HepG2 (cell line): ENCODE data around the gene JSRP1. TPM values are rescaled to one million over a fixed set of nuclear protein-coding genes. Genes with fewer than 3 reads are reported as not detected.
A peak's percentile ranks its signal among the peaks of the same experiment; 100 is the strongest.

Experiments used
- BATF2 ChIP-seq: sonication (generic); formaldehyde crosslinking; IDR thresholded peaks from 2 replicates; pipeline ENCODE4 v1.8.0; 2022; ENCODE audit warnings: mild to moderate bottlenecking, missing genetic modification reagents, moderate library complexity
- CERS6 ChIP-seq: sonication (generic); formaldehyde crosslinking; IDR thresholded peaks from 2 replicates; pipeline ENCODE4 v1.5.0; 2020; ENCODE audit warnings: missing genetic modification reagents
- DR1 ChIP-seq: sonication (generic); formaldehyde crosslinking; IDR thresholded peaks from 2 replicates; pipeline ENCODE4 v1.8.0; 2021; ENCODE audit warnings: mild to moderate bottlenecking, missing genetic modification reagents, inconsistent platforms
- HCFC1 ChIP-seq: fragments of 150-350 bp; IDR thresholded peaks from 2 replicates; pipeline ENCODE4 v1.6.1; 2014; ENCODE audit warnings: low read depth, low read length
- HNRNPLL ChIP-seq: fragments of 200-400 bp; formaldehyde crosslinking; IDR thresholded peaks from 2 replicates; pipeline ENCODE4 v1.6.1; 2017; ENCODE audit warnings: mild to moderate bottlenecking, low read depth, low read length; ENCODE audit not compliant: poor library complexity, severe bottlenecking
- HNRNPUL1 ChIP-seq: fragments of 200-400 bp; formaldehyde crosslinking; IDR thresholded peaks from 2 replicates; pipeline ENCODE4 v1.6.1; 2017; ENCODE audit warnings: low read depth, mild to moderate bottlenecking, low read length, moderate library complexity
- KMT2A ChIP-seq: sonication (generic); formaldehyde crosslinking; IDR thresholded peaks from 2 replicates; pipeline ENCODE4 v1.4.0; 2020; ENCODE audit warnings: missing genetic modification reagents
- LCORL ChIP-seq, 2 experiments: fragments of 450-650 bp in 1 of 2; sonication (generic) in 1 of 2; formaldehyde crosslinking in 1 of 2; IDR thresholded peaks; 2 replicates each; pipeline versions ENCODE4 v1.5.0 to v1.6.1; 2017 to 2020; ENCODE audit warnings: antibody characterized with exemption in 1 of 2, missing genetic modification reagents in 1 of 2
- MATR3 ChIP-seq: sonication (generic); formaldehyde crosslinking; IDR thresholded peaks from 2 replicates; pipeline ENCODE4 v1.4.0; 2020; ENCODE audit warnings: missing genetic modification reagents
- NFYB ChIP-seq: sonication (generic); formaldehyde crosslinking; IDR thresholded peaks from 2 replicates; pipeline ENCODE4 v1.4.0; 2020; ENCODE audit warnings: missing genetic modification reagents
- NR2F2 ChIP-seq: IDR thresholded peaks from 2 replicates; pipeline ENCODE4 v1.6.1; 2012; ENCODE audit warnings: low read depth, inconsistent platforms, borderline replicate concordance
- PATZ1 ChIP-seq: sonication (generic); formaldehyde crosslinking; IDR thresholded peaks from 2 replicates; pipeline ENCODE4 v1.4.0; 2020; ENCODE audit warnings: missing genetic modification reagents
- PRPF4 ChIP-seq: fragments of 200-400 bp; formaldehyde crosslinking; IDR thresholded peaks from 2 replicates; pipeline ENCODE4 v1.6.1; 2016; ENCODE audit warnings: low read length, low read depth; ENCODE audit not compliant: poor library complexity, severe bottlenecking
- RELA ChIP-seq: sonication (generic); formaldehyde crosslinking; IDR thresholded peaks from 2 replicates; pipeline ENCODE4 v1.4.0; 2020; ENCODE audit warnings: missing genetic modification reagents
- REPIN1 ChIP-seq: sonication (generic); formaldehyde crosslinking; IDR thresholded peaks from 2 replicates; pipeline ENCODE4 v1.8.0; 2022; ENCODE audit warnings: missing genetic modification reagents, low read depth, mild to moderate bottlenecking, borderline replicate concordance
- ZNF33A ChIP-seq: sonication (generic); formaldehyde crosslinking; IDR thresholded peaks from 2 replicates; pipeline ENCODE4 v1.5.1; 2020; ENCODE audit warnings: missing genetic modification reagents, mild to moderate bottlenecking, moderate library complexity, borderline replicate concordance
- ZNF512 ChIP-seq: sonication (generic); formaldehyde crosslinking; IDR thresholded peaks from 2 replicates; pipeline ENCODE4 v1.4.0; 2020; ENCODE audit warnings: mild to moderate bottlenecking, missing genetic modification reagents
- ZNF513 ChIP-seq: sonication (generic); formaldehyde crosslinking; conservative IDR thresholded peaks from 2 replicates; pipeline ENCODE4 v1.5.0; 2020; ENCODE audit warnings: missing genetic modification reagents
- ZNF607 ChIP-seq: sonication (generic); formaldehyde crosslinking; IDR thresholded peaks from 2 replicates; pipeline ENCODE4 v1.5.1; 2020; ENCODE audit warnings: missing genetic modification reagents, mild to moderate bottlenecking, borderline replicate concordance
- ZNF841 ChIP-seq: sonication (generic); formaldehyde crosslinking; IDR thresholded peaks from 2 replicates; pipeline ENCODE4 v1.8.1; 2023; ENCODE audit warnings: missing genetic modification reagents, borderline replicate concordance
- polyA plus RNA-seq, 8 experiments: library from polyadenylated mRNA; depleted of rRNA in 3 of 8; stranded (reverse) in 7 of 8; unstranded in 1 of 8; fragments of >200 nt; fragmentation: Illumina TruSeq in 4 of 8; extraction: Trizol in 4 of 8; gene quantifications; 2 replicates each; pipeline versions ENCODE4 v1.2.1 to v1.2.3, GENCODE V29; 2011 to 2016; ENCODE audit warnings: low read depth in 4 of 8, missing spikeins in 1 of 8, mixed read lengths in 1 of 8; ENCODE audit not compliant: insufficient read depth in 1 of 8
- total RNA-seq, 5 experiments: library from RNA; depleted of rRNA; stranded (reverse); fragments of >200 nt; fragmentation: Illumina TruSeq; extraction: Trizol; gene quantifications; 2 replicates each; pipeline ENCODE4 v1.2.3, GENCODE V29; 2016; ENCODE audit warnings: low read depth in 1 of 5
- TF ChIP-seq, protein P1 (sequence below), 2 experiments: fragments of 450-650 bp in 1 of 2; sonication (generic) in 1 of 2; formaldehyde crosslinking; IDR thresholded peaks; 2 replicates each; pipeline versions ENCODE4 v1.5.0 to v1.8.0; 2020 to 2022; ENCODE audit warnings: mild to moderate bottlenecking in 1 of 2, missing genetic modification reagents in 1 of 2

JSRP1 gene
- total and polyA plus RNA-seq, 2 of the 13 experiments (the other 11 are each of a cell fraction or from before 2014, with no cell fraction given) = 0.16 to 0.38 TPM

- TF ChIP-seq LCORL (IDR thresholded peaks at IDR 0.05) = no peak
- TF ChIP-seq LCORL (CRISPR knock-in tag; IDR thresholded peaks at IDR 0.05) = no peak
- TF ChIP-seq PATZ1 (CRISPR knock-in tag) = 0 out of 2 replicates have a peak, but pooled peaks have one; percentile 9
- TF ChIP-seq NFYB = no peak
- no peak for TF ChIP-seq ZNF33A
- no peak for TF ChIP-seq DR1 (CRISPR knock-in tag)
- 0 out of 2 replicates have a peak, but pooled peaks have one; percentile 35 for TF ChIP-seq ZNF607
- no peak for TF ChIP-seq REPIN1 (CRISPR knock-in tag)
- no peak for TF ChIP-seq ZNF512 (CRISPR knock-in tag)
- no peak for TF ChIP-seq NR2F2
- no peak for TF ChIP-seq KMT2A (CRISPR knock-in tag)
- TF ChIP-seq ZNF513 (CRISPR knock-in tag) = no peak
- TF ChIP-seq RELA (CRISPR knock-in tag) = no peak
- no peak for TF ChIP-seq BATF2 (CRISPR knock-in tag)
- no peak for TF ChIP-seq ZNF841 (CRISPR knock-in tag)
- TF ChIP-seq HCFC1 = no peak
- no peak for TF ChIP-seq HNRNPUL1
- no peak for TF ChIP-seq CERS6 (CRISPR knock-in tag)
- peak; percentile 28 for TF ChIP-seq PRPF4
- TF ChIP-seq, protein P1, sequence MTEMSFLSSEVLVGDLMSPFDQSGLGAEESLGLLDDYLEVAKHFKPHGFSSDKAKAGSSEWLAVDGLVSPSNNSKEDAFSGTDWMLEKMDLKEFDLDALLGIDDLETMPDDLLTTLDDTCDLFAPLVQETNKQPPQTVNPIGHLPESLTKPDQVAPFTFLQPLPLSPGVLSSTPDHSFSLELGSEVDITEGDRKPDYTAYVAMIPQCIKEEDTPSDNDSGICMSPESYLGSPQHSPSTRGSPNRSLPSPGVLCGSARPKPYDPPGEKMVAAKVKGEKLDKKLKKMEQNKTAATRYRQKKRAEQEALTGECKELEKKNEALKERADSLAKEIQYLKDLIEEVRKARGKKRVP (CRISPR knock-in tag; IDR thresholded peaks at IDR 0.05) = no peak
- TF ChIP-seq HNRNPLL = no peak
- TF ChIP-seq MATR3 (CRISPR knock-in tag) = no peak
These were observed 23.7 kb downstream of the JSRP1 start (continued) for GRCh38 chr19:2232286-2233151.
